Loucy (cell line): ENCODE data around the gene SEMA5B.

ENCODE experiments used
- CTCF ChIP-seq: fragments of 200-600 bp; sonication (generic); conservative IDR thresholded peaks from 2 replicates; pipeline ENCODE4 v1.5.1; 2014; ENCODE audit warnings: mild to moderate bottlenecking, antibody characterized with exemption, low read length
- EZH2phosphoT487 ChIP-seq: fragments of 200-600 bp; IDR thresholded peaks from 2 replicates; pipeline ENCODE4 v1.6.1; 2018; ENCODE audit warnings: antibody characterized with exemption, mild to moderate bottlenecking, moderate library complexity, borderline replicate concordance

GRCh38 chr3:122962149-122962548 lies 65.4 kb downstream of the SEMA5B start:
- TF ChIP-seq CTCF (no peak), EZH2phosphoT487 (no peak)
